GM13977 (cell line): ENCODE measurements around the gene RGS3.

Experiments
- DNase-seq: peaks from one replicate; pipeline ENCODE4 v3.0.0; 2012; ENCODE audit warnings: low spot score
- CTCF ChIP-seq: IDR thresholded peaks from 2 replicates; pipeline ENCODE4 v1.5.1; 2012; ENCODE audit warnings: mild to moderate bottlenecking, control low read depth; ENCODE audit not compliant: insufficient read depth; ENCODE audit errors: extremely low read depth, missing control alignments
- in situ Hi-C: fragments of 300-500 bp; cut with MboI; formaldehyde crosslinking; loops from one replicate; pipeline ENCODE4 v1.12.0; 2022; ENCODE audit warnings: low sequenced_read_pairs, low pct_unique_long_range_greater_than_20kb, mixed read lengths, inconsistent platforms; ENCODE audit not compliant: unreplicated experiment

Gene RGS3

GRCh38 chr9:113523421-113524141 is 60.1 kb downstream of the RGS3 start:
- in situ Hi-C loops = no loop called here
- peak; percentile 72 for DNase-seq
- TF ChIP-seq CTCF = no peak

GRCh38 chr9:113524468-113524867 is 60.9 kb downstream of the RGS3 start:
- no peak for DNase-seq
- in situ Hi-C loops = no loop called here
- TF ChIP-seq CTCF = no peak

GRCh38 chr9:113525205-113525604 is 61.7 kb downstream of the RGS3 start:
- DNase-seq = no peak
- in situ Hi-C loops = no loop called here
- TF ChIP-seq CTCF = no peak

GRCh38 chr9:113525831-113526230 is 62.3 kb downstream of the RGS3 start:
- no peak for TF ChIP-seq CTCF
- DNase-seq = no peak
- in situ Hi-C loops = no loop called here

- TF ChIP-seq CTCF = no peak
- in situ Hi-C loops = no loop called here
- no peak for DNase-seq
These were observed 62.8 kb downstream of the RGS3 start for GRCh38 chr9:113526231-113526746.

- DNase-seq = no peak
- in situ Hi-C loops = no loop called here
- no peak for TF ChIP-seq CTCF
These were observed 63.3 kb downstream of the RGS3 start for GRCh38 chr9:113526841-113527240.
